Cardiac fibroblast (primary cell): Measurements from ENCODE around the gene PIEZO2.

Experiments used
- DNase-seq, 2 donors: peaks; one replicate each; pipeline versions ENCODE4 v3.0.0 to v3.0.0-alpha.2; 2010; ENCODE audit warnings: low read depth in 2 of 2
- H3K4me3 ChIP-seq, 2 donors: replicated peaks in 1 of 2; 1 replicate in 1 of 2; 2 replicates in 1 of 2; pipeline ENCODE4 v1.5.1; 2011; ENCODE audit warnings: low read depth in 2 of 2, low read length in 2 of 2, mild to moderate bottlenecking in 2 of 2, moderate library complexity in 1 of 2
- CTCF ChIP-seq: IDR thresholded peaks from one replicate; pipeline ENCODE4 v1.5.1; 2011; ENCODE audit warnings: low read depth, mild to moderate bottlenecking, low read length, inconsistent platforms

The PIEZO2 gene

GRCh38 chr18:11113937-11114336, 35.4 kb downstream of the PIEZO2 start:
- DNase-seq, result no peak
- H3K4me3 ChIP-seq, result no peak overlapping the region
- TF ChIP-seq CTCF, result no peak

- TF ChIP-seq CTCF, result no peak
- H3K4me3 ChIP-seq, result no peak overlapping the region
- DNase-seq, result no peak
Measured at GRCh38 chr18:11113046-11113548, 36.3 kb downstream of the PIEZO2 start.

GRCh38 chr18:11112286-11112685, 37.1 kb downstream of the PIEZO2 start:
- TF ChIP-seq CTCF, result no peak
- H3K4me3 ChIP-seq, result no peak overlapping the region
- DNase-seq, result no peak

GRCh38 chr18:11110509-11110908, 38.9 kb downstream of the PIEZO2 start:
- H3K4me3 ChIP-seq, result no peak overlapping the region
- DNase-seq, result no peak
- TF ChIP-seq CTCF, result no peak

GRCh38 chr18:11108947-11109346, 40.4 kb downstream of the PIEZO2 start:
- TF ChIP-seq CTCF, result no peak
- no peak for DNase-seq
- no peak overlapping the region for H3K4me3 ChIP-seq

GRCh38 chr18:11106894-11107293, 42.5 kb downstream of the PIEZO2 start:
- no peak for TF ChIP-seq CTCF
- H3K4me3 ChIP-seq, result no peak overlapping the region
- DNase-seq, result no peak

GRCh38 chr18:11105463-11105862, 43.9 kb downstream of the PIEZO2 start:
- no peak for DNase-seq
- H3K4me3 ChIP-seq, result no peak overlapping the region

More at GRCh38 chr18:11105463-11105862, 43.9 kb downstream of the PIEZO2 start:
- no peak for TF ChIP-seq CTCF
